Measurements from ENCODE around the gene RBM23.

DNA sequence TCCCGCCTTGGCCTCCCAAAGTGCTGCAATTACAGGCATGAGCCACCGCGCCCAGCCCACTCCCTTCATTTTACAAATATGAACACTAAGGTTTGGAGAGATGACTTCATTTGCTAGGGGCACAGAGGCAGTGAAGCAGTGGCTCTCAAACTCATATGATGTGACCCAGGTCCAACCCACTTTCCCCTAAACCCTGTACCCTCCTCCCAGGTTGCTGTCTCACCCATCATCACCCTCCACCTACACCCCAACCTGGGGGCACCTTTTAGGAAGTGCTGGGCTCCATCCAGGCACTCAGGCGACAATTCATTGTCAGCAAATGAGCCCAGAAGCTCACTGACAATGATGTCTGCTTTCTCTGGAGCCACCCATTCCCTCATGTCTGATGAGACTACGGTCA is 4.8 kb upstream of the RBM23 start:
- TF ChIP-seq POLR2A (IDR thresholded peaks at IDR 0.05) (no peak), POLR2AphosphoS5 (IDR thresholded peaks at IDR 0.05) (no peak)
- TF ChIP-seq, protein P1, sequence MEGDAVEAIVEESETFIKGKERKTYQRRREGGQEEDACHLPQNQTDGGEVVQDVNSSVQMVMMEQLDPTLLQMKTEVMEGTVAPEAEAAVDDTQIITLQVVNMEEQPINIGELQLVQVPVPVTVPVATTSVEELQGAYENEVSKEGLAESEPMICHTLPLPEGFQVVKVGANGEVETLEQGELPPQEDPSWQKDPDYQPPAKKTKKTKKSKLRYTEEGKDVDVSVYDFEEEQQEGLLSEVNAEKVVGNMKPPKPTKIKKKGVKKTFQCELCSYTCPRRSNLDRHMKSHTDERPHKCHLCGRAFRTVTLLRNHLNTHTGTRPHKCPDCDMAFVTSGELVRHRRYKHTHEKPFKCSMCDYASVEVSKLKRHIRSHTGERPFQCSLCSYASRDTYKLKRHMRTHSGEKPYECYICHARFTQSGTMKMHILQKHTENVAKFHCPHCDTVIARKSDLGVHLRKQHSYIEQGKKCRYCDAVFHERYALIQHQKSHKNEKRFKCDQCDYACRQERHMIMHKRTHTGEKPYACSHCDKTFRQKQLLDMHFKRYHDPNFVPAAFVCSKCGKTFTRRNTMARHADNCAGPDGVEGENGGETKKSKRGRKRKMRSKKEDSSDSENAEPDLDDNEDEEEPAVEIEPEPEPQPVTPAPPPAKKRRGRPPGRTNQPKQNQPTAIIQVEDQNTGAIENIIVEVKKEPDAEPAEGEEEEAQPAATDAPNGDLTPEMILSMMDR (IDR thresholded peaks at IDR 0.05) = no peak

Data from prostate gland (tissue), 2 donors.